ENCODE measurements around the gene MYO5B.

DNA sequence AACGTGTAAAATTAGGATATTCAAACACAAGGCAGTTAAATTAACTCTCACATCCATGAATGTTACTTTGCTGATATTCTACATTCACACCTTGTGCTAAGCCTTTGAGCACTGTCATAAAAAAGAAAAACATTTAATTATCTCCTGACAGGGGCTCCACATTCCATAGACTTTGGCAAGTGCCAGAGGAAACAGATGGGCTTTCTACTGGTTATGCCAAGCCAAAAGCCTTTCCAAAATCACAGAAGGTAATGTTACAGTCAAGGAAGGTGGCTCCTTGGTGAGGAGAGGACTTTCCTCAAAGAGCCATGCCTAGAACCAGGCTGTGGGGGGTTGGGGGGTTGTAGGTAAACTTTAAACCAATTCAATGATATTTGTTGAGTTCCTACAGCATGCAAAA, 12.4 kb downstream of the MYO5B start:
- TF ChIP-seq, protein P1, sequence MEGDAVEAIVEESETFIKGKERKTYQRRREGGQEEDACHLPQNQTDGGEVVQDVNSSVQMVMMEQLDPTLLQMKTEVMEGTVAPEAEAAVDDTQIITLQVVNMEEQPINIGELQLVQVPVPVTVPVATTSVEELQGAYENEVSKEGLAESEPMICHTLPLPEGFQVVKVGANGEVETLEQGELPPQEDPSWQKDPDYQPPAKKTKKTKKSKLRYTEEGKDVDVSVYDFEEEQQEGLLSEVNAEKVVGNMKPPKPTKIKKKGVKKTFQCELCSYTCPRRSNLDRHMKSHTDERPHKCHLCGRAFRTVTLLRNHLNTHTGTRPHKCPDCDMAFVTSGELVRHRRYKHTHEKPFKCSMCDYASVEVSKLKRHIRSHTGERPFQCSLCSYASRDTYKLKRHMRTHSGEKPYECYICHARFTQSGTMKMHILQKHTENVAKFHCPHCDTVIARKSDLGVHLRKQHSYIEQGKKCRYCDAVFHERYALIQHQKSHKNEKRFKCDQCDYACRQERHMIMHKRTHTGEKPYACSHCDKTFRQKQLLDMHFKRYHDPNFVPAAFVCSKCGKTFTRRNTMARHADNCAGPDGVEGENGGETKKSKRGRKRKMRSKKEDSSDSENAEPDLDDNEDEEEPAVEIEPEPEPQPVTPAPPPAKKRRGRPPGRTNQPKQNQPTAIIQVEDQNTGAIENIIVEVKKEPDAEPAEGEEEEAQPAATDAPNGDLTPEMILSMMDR (conservative IDR thresholded peaks at IDR 0.05; ENCODE audit: low read length) = no peak
- TF ChIP-seq EZH2phosphoT487 (IDR thresholded peaks at IDR 0.05; ENCODE audit: borderline replicate concordance, low read depth, low read length) = no peak
